Limb (tissue), 2 donors: ENCODE measurements around the gene WBP2.
A peak's percentile ranks its signal among the peaks of the same experiment; 100 is the strongest.

ENCODE experiments used
- DNase-seq, 2 donors: peaks; one replicate each; pipeline ENCODE4 v3.0.0-alpha.2; 2016; ENCODE audit errors: extremely low spot score in 2 of 2

WBP2 gene

DNA sequence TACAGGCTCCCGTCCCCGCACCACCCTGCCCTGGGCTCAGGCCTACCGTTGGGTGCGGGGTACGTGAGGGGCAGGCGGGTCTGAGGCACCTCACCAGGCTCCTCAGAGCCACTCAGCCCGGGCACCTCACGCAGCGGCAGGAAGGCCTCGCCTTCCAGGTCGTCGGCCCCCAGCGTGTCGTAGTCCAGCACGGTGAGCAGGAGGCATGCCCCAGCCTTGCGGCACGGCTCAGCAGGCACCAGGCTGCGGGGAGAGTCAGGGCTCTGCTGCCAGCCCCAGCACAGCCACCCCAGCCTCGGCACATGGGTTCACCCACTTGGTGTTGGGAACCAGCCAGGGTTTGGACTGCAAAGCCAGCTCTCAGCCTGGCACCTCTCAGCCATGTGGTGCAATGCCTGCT, 26.4 kb downstream of the WBP2 start:
- DNase-seq, result no peak

GRCh38 chr17:75828076-75828400, 27.1 kb downstream of the WBP2 start:
- no peak for DNase-seq

- DNase-seq, result peak; percentile 58 to 89
Observed at GRCh38 chr17:75827308-75828075, 27.6 kb downstream of the WBP2 start.

DNA sequence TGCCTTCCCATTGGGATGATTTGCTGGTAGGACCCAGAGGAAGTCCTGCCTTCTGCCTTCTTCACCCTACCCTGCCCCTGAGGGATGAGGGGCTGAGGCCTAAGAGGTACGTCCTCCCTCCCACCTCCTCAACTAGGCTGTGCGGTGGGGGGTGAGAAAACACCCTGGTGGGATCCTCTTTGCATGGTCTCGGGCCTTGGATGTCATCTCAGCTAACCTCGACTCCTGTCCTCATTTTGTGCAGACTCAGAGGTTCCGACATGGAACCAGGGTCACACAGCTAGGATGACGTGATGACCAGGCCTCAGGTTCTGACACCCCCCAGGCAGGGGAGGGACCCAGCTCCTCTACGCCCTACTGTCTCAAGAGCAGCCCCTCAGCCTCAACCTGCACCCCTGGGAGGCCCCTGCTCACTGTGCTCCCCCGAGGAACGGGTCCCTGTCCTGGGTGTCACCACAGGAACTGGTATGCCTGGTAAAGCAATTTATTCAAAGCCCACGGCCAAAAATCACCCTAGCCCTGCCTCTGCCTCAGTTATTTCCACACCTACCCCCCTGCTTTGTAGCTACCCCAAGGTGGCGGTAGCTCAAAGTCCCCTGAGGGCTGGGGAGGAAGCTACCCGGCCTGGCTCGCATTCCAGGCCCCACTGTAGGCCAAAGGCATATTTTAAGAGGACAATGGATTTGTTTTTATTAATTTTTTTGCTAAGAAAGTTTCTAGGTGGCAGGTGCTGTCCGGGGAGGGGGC, 28.4 kb downstream of the WBP2 start:
- no peak for DNase-seq

GRCh38 chr17:75825748-75826370, 29.3 kb downstream of the WBP2 start:
- DNase-seq, result no peak

GRCh38 chr17:75825149-75825552, 30.0 kb downstream of the WBP2 start:
- DNase-seq, result peak in 1 of 2 donors; percentile 43

- DNase-seq, result peak; percentile 32 to 45
Observed at GRCh38 chr17:75824666-75825065, 30.5 kb downstream of the WBP2 start.

- DNase-seq, result peak in 1 of 2 donors; percentile 16
Observed at GRCh38 chr17:75824050-75824552, 31.0 kb downstream of the WBP2 start.

DNA sequence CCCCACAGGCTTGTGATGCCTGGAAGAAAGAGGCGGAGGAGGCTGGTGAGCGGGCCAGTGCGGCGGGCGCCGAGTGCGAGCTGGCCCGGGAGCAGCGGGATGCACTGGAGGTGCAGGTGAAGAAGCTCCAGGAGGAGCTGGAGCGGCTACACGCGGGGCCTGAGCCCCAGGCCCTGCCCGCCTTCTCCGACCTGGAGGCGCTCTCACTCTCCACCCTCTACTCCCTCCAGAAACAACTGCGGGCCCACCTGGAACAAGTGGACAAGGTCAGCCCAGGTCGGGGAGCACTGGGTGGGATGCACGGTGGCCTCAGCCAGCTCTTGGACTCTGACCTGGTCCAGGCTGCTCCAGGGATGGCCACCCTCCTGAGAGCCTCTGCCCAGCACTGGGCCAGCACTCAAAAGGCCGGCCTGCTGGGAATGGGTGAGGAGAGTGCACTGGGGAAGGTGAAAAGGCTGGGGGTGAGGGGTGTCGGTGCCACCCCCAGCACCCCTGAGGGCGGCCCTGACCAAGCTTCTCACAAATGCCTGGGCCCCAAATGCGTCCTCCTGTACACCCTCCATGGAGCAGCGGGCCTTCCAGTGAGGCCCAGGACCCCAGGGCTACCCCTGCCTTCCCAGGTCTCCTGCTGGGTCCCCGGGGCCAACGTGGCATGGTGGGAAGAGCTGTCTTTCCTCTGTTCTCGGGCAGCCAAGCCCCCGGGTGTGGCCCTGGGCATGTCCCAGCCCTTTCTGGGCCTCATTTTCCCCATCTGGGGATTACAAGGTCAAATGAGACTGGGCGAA, 31.7 kb downstream of the WBP2 start:
- DNase-seq, result peak in 1 of 2 donors; percentile 29

DNA sequence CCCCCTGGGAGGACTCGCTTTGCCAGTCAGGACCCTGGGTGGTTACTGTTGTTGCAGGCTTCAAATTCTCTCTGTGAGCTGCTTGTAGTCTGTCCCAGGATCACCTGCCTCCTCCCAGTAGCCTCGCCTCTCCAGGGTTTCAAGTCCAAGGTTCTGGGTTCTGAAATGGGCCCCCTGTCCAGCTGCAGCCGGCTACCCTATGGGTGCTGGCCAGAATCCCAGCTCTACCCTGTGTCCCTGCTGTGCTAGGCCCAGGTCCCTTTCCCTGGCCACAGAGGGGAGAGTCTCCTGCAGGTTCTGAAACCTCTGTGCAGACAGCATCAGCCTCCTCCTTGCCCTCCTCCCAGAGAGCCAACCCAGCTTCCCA, 32.4 kb downstream of the WBP2 start:
- DNase-seq, result no peak

GRCh38 chr17:75822119-75822799, 32.9 kb downstream of the WBP2 start:
- DNase-seq, result peak in 1 of 2 donors; percentile 57

DNA sequence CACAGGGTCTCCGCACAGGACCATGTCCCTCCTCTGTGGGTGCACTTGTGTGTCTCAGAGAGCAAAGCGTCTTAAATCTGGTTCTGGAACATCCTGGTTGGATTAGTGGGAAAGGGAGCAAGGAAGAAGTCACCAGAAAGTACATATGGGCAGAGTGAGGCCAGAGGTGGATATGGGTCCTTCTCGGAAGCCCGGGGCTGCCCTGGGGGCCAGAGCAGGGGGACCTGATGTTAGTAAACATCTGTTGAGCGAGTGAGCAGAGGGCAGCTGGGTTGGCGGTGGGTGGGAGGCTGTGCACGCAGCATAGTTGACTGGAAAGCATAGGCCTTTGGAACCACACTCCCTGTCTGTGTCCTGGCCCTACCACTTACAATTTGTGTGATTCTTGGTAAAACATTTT, 33.6 kb downstream of the WBP2 start:
- DNase-seq, result no peak

- no peak for DNase-seq
Observed at GRCh38 chr17:75820094-75821080, 34.7 kb downstream of the WBP2 start.

GRCh38 chr17:75819678-75820077, 35.5 kb downstream of the WBP2 start:
- DNase-seq, result no peak

GRCh38 chr17:75819116-75819515, 36.0 kb downstream of the WBP2 start:
- DNase-seq, result no peak

GRCh38 chr17:75818326-75818885, 36.7 kb downstream of the WBP2 start:
- DNase-seq, result no peak

DNA sequence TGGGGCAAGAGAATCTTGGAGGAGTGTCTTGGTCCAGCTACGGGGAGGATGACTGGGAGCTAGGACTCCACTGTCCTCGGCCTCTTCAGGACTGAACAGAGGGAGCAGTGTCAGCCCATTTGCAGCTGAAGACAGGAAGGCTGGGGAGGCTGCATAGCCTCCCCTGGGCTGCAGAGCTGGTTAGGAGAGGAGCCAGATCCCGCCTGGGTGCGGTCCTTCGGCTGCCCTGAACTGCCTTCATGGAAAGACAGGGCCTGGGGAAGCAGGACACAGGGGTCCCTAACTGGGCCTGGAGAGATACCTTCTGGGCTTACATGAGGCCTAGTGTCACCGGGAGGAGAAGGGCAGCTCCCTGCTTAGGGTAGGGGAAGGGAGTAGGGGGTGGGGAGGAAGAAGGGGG, 37.6 kb downstream of the WBP2 start:
- DNase-seq, result no peak

- DNase-seq, result no peak
Observed at GRCh38 chr17:75816693-75817092, 38.4 kb downstream of the WBP2 start.

DNA sequence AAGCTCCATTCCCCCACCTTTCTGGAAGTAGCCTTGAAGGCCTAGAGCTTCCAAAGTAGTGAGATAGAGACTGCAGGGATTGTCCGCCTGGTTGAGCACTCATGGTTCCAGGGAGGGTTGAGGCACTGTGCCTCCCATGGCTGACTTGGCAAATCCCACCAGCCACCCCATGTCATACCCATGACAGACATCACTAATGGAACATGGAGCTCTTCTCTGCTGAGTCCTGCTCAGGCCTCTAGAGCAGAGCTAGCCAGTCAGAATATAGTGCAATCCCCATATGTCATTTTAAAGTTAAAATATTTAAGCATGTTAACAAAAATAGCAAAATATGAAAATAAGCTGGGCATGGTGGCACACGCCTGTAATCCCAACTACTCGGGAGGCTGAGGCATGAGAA, 39.7 kb downstream of the WBP2 start:
- no peak for DNase-seq
